Measurements from ENCODE around the gene KCNMA1.

GRCh38 chr10:77431980-77432797 lies 205.4 kb downstream of the KCNMA1 start:
- TF ChIP-seq POLR2A (IDR thresholded peaks at IDR 0.05) (no peak), CTCF (IDR thresholded peaks at IDR 0.05) (no peak)
